ENCODE results near the gene MYDGF.

DNA sequence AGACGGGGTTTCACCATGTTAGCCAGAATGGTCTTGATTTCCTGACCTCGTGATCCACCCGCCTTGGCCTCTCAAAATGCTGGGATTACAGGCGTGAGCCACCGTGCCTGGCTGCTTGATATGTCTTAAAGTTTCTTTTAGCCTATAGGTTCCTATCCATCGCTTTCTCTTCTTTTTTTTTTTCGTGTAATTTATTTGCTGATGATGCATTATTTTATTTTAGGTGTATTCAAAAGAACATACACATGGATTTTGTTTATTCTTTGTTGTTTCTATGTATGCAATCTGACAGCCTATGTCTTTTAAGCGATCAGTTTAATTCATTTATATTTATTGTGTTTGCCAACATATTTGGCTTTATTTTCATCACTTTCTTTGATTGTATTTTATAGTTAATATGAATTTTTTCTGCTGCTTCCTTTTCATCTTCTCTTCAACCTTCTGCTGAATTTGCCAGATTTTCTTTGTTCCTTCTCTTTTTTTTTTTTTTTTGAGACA lies 56.8 kb downstream of the MYDGF start:
- no peak for TF ChIP-seq CTCF (IDR thresholded peaks at IDR 0.05; ENCODE audit: low read length)
- TF ChIP-seq EZH2 (IDR thresholded peaks at IDR 0.05; ENCODE audit: borderline replicate concordance, low read length) = no peak

All from OCI-LY1 (cell line).